Memory B cell (primary cell): ENCODE data around the gene CTDSP2.

Experiments used
- ATAC-seq: fragments of 150-1000 bp; cut with Tn5 transposase; 2 replicates; pipeline ENCODE4 v1.10.0; 2021; ENCODE audit warnings: low read depth, mild to moderate bottlenecking, moderate library complexity
- DNase-seq, 2 donors: peaks; one replicate each; pipeline ENCODE4 v3.0.0; 2022; ENCODE audit warnings: low spot score in 2 of 2
- H3K27ac Mint-ChIP-seq: one replicate; pipeline ENCODE4 v1.8.0; 2022; ENCODE audit warnings: mild to moderate bottlenecking, moderate library complexity, mixed read lengths
- H3K27me3 Mint-ChIP-seq: one replicate; pipeline ENCODE4 v1.8.0; 2022; ENCODE audit warnings: mixed read lengths
- H3K36me3 Mint-ChIP-seq: one replicate; pipeline ENCODE4 v1.8.0; 2022; ENCODE audit warnings: mild to moderate bottlenecking, mixed read lengths
- H3K4me1 Mint-ChIP-seq: one replicate; pipeline ENCODE4 v1.8.0; 2022; ENCODE audit warnings: mixed read lengths
- H3K4me3 Mint-ChIP-seq: one replicate; pipeline ENCODE4 v1.8.0; 2022; ENCODE audit warnings: mild to moderate bottlenecking, moderate library complexity, mixed read lengths
- H3K9me3 Mint-ChIP-seq: one replicate; pipeline ENCODE4 v1.8.0; 2022; ENCODE audit warnings: mixed read lengths

Gene CTDSP2

DNA sequence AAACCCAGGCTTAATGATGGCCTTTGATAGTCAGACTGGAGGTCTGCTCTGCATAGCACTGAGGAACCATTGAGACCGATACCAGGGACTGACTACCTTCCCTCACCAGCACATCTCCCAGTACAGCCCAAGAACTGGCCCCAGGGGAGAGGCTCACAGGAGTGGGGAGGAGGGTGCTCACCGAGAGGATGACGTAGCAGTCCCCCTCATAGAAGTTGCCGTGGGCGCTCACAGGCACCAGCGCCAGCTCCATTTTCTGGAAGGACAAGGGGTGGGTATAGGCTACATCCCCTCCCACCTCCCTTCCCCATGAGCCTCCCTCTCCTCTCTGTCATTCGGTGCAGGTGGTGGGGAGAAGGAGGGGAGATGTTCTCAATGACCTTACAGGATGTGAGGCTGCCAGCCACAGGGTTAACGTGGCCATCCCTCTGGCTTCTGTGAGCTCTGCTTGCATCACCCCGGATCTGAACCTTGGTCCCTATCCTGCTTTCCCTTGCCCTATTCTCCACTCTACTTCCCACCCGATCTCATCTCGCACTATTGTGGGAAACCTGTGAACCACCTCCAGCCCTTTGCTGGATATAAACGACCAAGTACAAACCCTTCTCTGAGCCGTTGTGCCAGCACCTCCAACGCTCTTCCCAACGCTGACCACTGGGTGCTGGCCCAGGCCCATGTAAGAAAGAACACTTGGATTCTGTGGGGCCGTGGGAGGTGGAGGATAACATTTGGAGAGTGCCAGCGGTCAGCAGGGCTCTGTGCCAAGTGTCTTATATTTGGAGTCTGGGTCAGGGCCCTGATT is 32.4 kb downstream of the CTDSP2 start:
- H3K9me3 Mint-ChIP-seq, result no peaks in the 10 kb centered on the region
- peaks cover 1% of the 10 kb centered on the region for H3K36me3 Mint-ChIP-seq
- H3K27me3 Mint-ChIP-seq, result no peaks in the 10 kb centered on the region
- ATAC-seq (no peak), DNase-seq (no peak)
- no peak overlapping the region for H3K4me3 Mint-ChIP-seq
- H3K27ac Mint-ChIP-seq, result no peak overlapping the region
- H3K4me1 Mint-ChIP-seq, result peaks cover 3% of the 10 kb centered on the region

DNA sequence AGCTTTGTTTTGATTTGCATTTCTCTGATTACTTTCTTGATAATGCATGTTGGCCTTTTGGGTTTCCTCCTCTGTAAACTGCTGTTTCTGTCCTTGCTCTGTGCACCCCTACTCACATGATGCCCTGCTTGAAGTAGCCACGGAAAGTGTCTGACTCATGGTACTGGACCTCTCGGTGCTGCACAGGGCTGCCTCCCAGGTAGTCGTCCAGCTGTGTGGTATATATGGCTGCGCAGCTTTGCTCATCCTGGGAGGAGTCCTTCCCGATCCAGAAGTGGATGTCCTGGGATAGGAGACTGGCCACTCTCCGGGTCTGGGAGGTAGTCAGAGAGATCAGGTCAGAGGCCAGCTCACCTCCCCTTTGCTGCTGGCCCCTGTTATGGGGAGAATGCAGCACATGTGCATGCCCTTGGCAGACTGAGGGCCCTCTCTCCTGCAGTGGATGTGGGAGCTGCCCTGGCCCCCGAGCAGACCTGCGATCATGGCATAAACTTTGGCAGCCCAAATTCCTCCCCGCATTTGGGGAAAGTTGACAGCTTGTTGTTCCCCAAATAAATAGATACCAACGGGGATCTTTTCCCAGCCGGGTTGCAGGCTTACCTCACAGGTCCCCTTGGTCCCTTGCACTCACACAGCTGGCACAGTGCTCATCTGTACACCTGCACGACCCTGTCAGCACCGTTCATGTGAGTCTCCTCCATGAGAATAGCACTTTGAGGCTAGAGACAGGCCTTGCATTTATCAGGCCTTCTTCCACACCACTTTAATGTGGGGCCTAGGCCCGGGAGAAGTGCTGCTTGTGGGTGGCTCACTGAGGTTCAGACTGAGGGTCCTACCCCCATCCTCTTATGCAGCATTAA is 33.2 kb downstream of the CTDSP2 start:
- Mint-ChIP-seq H3K36me3 (peaks cover 1% of the 10 kb centered on the region), H3K4me3 (no peak overlapping the region), H3K27me3 (no peaks in the 10 kb centered on the region), H3K4me1 (no peaks in the 10 kb centered on the region), H3K9me3 (no peaks in the 10 kb centered on the region), H3K27ac (no peak overlapping the region)
- DNase-seq (no peak), ATAC-seq (no peak)

DNA sequence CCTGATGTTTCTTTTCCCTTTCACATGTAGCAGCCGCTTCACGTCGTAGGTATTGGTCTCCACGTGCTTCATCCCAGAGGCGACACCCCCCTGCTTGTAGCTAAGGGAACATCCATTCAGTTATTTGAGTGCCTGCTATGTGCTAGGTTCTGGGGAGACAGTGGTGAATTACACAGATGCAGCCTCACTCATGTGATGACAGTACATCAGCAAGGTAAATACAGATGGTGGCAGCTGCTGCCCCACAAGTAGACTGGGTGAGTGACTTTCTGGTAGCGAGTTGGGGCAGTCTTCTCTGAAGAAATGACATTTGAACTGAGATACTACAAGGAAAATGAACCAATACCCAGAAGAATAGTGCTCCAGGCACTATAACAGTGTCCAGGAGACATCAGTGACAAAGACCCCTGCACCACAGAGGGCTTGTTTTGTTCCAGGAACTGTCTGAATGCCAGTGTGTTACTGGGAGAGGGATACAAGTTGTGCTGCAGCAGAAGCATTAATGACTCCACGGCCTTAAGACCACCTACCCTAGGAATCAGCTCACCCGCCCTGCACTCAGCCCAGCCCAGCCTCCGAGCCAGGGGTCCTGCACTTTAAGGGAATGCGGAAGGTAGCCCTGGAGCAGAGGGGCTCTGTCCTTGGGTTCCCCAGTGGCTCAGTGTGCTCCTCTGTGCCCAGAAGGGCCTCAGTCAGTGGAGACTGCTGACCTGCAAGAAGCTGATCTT is 35.3 kb downstream of the CTDSP2 start:
- DNase-seq (no peak), ATAC-seq (no peak)
- H3K4me1 Mint-ChIP-seq, result no peaks in the 10 kb centered on the region
- H3K36me3 Mint-ChIP-seq, result peaks cover 1% of the 10 kb centered on the region
- H3K4me3 Mint-ChIP-seq, result no peak overlapping the region
- no peak overlapping the region for H3K27ac Mint-ChIP-seq
- no peaks in the 10 kb centered on the region for H3K9me3 Mint-ChIP-seq
- no peaks in the 10 kb centered on the region for H3K27me3 Mint-ChIP-seq

DNA sequence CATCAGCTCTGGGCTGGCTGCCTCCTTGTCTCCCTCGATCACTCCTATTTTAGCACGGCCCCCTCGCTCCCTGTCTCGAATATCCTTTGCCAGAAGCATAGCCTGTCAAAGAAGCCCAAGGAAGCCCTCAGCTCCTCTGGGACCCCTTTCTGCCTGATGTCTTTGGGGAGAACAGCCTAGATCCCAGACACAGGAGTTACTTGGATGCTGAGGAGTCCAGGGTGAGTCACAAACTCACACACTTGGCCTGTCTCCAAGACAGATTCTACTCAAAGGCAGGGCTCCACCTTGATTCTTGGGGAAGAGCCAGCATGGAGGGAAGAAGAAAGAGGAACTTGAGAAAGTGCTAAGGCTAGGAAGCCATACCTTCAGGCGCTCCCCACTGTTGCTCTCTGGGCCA is 36.1 kb downstream of the CTDSP2 start:
- H3K36me3 Mint-ChIP-seq, result peaks cover 1% of the 10 kb centered on the region
- H3K27ac Mint-ChIP-seq, result no peak overlapping the region
- H3K4me3 Mint-ChIP-seq, result no peak overlapping the region
- no peaks in the 10 kb centered on the region for H3K9me3 Mint-ChIP-seq
- ATAC-seq (no peak), DNase-seq (no peak)
- H3K27me3 Mint-ChIP-seq, result no peaks in the 10 kb centered on the region
- no peaks in the 10 kb centered on the region for H3K4me1 Mint-ChIP-seq

DNA sequence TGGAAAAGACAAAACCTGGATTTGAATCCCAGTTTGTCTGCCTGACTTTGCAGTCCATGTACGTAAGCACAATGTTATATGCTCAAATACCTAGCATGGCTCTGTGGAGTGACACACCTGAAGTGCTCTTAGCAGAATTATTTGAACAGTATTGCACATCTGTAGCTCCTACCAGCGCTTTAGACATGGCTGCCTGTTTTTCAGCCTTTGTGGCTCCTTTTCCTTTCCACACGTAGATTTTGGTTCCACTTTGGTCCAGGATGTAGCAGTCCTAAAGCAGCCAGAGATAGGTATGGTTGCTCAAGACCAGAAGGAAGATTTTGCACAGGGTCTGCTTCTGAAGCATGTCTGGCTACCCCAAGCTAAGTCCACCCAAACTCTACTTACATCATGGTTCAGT is 37.1 kb downstream of the CTDSP2 start:
- Mint-ChIP-seq H3K36me3 (peaks cover 1% of the 10 kb centered on the region), H3K4me3 (no peak overlapping the region), H3K27me3 (no peaks in the 10 kb centered on the region), H3K9me3 (no peaks in the 10 kb centered on the region), H3K4me1 (no peaks in the 10 kb centered on the region), H3K27ac (no peak overlapping the region)
- ATAC-seq, result no peak
- no peak for DNase-seq

DNA sequence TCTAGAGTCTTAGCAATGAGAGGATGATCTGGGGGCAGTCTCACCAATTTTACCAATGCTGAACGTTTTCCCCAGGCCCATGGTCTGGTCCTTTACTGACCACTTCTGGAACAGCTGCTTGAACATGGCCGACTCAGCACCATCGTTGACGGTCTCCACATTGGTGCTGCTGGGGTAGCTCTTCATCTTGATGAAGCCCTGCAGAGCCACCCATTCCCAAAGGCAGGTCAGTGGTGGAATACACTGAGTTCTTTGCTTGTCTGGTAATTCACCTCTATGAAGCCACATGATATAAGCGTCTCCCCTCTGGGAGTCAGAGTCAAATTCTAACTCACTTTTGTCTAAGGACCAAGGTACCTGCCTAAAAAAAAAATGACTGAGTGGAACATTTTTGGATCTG is 38.2 kb downstream of the CTDSP2 start:
- Mint-ChIP-seq H3K27me3 (no peaks in the 10 kb centered on the region), H3K36me3 (peaks cover 1% of the 10 kb centered on the region), H3K27ac (no peak overlapping the region), H3K4me1 (no peaks in the 10 kb centered on the region), H3K4me3 (no peak overlapping the region), H3K9me3 (no peaks in the 10 kb centered on the region)
- ATAC-seq (no peak), DNase-seq (no peak)

DNA sequence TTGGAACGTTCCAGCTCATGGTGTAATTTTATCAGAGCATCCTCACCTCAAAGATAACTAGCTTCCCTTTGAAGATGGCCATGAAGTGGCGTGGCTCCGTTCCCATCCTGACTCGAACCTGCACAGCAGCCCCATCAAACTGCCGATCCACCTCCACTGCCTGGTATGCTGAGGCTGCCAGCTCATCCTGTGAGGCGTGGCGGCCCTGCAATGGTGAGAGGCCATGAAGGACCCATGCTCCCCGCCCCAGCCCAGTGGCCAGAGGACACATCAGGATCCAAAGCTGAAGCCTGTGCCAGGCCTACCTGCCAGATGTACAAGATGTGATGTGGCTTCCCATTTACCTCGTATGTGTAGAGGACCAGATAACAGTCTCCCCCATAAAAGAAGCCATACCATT is 39.2 kb downstream of the CTDSP2 start:
- Mint-ChIP-seq H3K4me3 (no peak overlapping the region), H3K27ac (no peak overlapping the region), H3K4me1 (no peaks in the 10 kb centered on the region), H3K9me3 (no peaks in the 10 kb centered on the region), H3K27me3 (no peaks in the 10 kb centered on the region), H3K36me3 (no peaks in the 10 kb centered on the region)
- DNase-seq, result no peak
- no peak for ATAC-seq

DNA sequence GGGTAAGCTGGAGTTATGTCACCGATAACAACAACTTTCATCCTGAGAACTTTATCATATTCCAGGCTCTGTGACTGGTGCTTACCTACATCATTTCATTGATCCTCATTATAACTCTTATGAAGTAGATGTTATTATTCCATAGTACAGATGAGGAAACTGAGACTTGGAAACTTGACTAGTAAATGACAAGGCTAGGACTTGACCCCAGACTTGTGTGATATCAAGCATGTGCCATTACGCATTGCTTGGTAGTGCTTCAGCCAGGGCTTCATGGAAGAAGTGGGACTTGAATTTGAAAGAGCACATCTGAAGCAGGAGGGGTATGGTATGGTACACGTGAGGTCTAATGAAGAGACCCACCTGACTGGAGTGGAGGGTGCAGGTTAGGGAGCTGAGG is 39.9 kb downstream of the CTDSP2 start:
- H3K36me3 Mint-ChIP-seq, result no peaks in the 10 kb centered on the region

DNA sequence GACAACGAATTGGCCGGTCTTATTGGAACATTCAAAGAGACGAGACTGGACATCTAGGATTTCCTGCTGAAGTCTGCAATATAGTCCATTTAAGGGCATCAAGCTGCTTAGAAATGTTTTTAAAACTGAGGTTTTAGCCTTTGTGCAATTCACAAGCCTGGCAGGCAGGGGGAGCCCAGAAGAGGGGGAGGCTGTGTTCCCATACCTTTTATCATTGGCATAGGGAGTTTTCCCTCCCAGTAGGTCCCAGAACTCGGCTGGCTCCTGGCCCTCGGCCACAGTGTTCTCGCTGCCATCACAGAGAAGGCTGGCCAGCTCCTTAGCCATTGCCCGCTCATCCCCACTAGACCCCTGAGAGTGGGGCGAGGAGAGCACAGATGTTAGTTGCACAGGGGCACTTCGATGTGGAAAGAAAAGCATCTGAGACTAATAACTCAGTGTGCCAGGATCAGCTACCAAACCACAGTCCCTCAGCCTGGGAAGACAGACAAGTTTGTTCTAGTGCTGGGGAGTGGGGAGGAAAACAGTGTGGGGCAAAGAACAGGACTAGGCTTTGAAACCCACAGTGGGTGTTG is 43.1 kb downstream of the CTDSP2 start:
- H3K4me3 Mint-ChIP-seq, result no peak overlapping the region
- H3K4me1 Mint-ChIP-seq, result no peaks in the 10 kb centered on the region
- H3K27ac Mint-ChIP-seq, result no peak overlapping the region
- H3K36me3 Mint-ChIP-seq, result peaks cover 6% of the 10 kb centered on the region
- H3K27me3 Mint-ChIP-seq, result no peaks in the 10 kb centered on the region
- H3K9me3 Mint-ChIP-seq, result no peaks in the 10 kb centered on the region
- DNase-seq, result peak; percentile 16 to 19
- ATAC-seq, result no peak

More for the DNA sequence above, 39.9 kb downstream of the CTDSP2 start:
- DNase-seq (no peak), ATAC-seq (no peak)
- Mint-ChIP-seq H3K9me3 (no peaks in the 10 kb centered on the region), H3K27me3 (no peaks in the 10 kb centered on the region), H3K4me1 (no peaks in the 10 kb centered on the region), H3K4me3 (no peak overlapping the region), H3K27ac (no peak overlapping the region)

DNA sequence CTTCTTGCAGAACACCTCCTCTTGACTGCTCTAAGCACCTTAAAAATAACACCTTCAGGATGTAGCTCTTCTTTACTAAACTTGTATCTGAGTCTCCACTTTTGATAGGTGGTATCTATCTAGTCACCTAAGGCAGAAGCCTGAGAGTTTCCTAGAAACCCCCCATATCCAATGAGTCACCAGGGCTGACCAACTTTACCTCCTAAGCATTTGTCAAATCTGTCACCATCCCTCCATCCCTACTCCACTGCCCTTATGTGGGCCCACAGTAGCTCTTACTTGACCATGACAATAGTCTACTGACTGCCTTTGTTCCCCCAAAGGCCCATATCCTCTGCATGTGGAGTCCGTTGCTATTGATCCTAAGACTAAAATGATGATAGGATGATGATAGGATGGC is 43.9 kb downstream of the CTDSP2 start:
- no peak overlapping the region for H3K27ac Mint-ChIP-seq
- peaks cover 9% of the 10 kb centered on the region for H3K36me3 Mint-ChIP-seq
- no peak overlapping the region for H3K4me3 Mint-ChIP-seq
- H3K9me3 Mint-ChIP-seq, result no peaks in the 10 kb centered on the region
- no peaks in the 10 kb centered on the region for H3K27me3 Mint-ChIP-seq
- DNase-seq (no peak), ATAC-seq (no peak)
- H3K4me1 Mint-ChIP-seq, result no peaks in the 10 kb centered on the region

DNA sequence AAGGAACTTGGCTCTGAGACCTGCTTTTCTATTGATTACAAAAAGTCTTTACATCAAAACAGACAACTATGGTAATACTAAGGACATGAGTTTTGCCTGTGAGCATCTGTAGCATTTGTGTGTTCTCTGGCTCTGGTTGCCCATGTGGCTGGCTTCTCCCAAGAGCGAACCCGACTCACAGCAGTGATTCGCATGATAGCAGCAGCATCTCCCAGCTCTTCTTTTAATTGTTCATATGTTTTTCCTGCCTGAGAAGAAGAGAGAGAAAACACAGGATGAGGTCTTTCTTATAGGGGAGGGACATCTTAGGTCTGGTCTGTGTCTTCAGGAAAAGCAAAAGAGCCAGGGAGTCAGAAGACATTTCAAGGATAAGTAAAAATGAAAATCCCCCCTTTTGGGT is 45.6 kb downstream of the CTDSP2 start:
- Mint-ChIP-seq H3K36me3 (peaks cover 13% of the 10 kb centered on the region), H3K4me1 (no peaks in the 10 kb centered on the region), H3K27me3 (no peaks in the 10 kb centered on the region), H3K9me3 (no peaks in the 10 kb centered on the region), H3K27ac (no peak overlapping the region), H3K4me3 (no peak overlapping the region)
- ATAC-seq (no peak), DNase-seq (no peak)

DNA sequence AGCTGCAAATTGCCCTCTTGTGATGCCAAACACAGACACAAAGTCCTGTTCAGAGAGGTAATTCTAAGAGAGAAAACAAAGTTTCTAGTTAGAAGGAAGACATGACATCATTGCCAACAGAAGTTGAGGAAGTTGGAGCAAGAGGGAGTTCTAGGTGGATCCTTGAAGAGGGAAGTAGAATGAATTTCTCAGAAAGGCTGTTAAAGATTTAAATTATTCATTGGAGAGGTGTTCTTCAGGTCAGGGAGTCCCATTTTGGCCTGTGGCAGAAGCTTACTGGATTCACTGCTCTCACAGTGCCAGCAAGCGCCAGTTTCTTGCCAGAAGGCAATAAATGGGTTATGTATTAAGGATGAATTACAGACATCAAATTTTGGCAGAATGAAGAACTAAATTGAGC is 48.6 kb downstream of the CTDSP2 start:
- H3K4me3 Mint-ChIP-seq, result no peak overlapping the region
- no peak for ATAC-seq
- no peaks in the 10 kb centered on the region for H3K9me3 Mint-ChIP-seq
- H3K4me1 Mint-ChIP-seq, result no peaks in the 10 kb centered on the region
- H3K36me3 Mint-ChIP-seq, result peaks cover 20% of the 10 kb centered on the region
- H3K27me3 Mint-ChIP-seq, result no peaks in the 10 kb centered on the region
- H3K27ac Mint-ChIP-seq, result peak overlapping the region; percentile 37
- no peak for DNase-seq

DNA sequence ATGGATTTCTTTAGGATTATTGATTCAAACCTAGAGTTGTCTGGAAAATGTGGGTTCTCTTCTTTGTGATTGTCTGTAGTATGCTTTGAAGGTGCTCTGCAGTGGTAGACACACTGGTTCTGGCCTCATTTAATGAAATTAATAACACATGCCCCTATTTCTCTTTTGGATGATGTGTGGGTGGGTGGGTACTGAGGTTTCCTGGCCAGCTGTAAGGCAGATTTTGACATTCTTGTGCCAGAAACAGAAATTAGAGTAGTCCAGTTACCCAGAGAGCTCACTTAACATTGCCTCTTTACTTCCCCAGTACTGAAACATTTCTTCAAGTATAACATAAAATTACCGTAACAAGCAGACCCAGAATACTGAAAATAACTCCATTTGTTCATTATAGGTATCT is 49.5 kb downstream of the CTDSP2 start:
- no peaks in the 10 kb centered on the region for H3K9me3 Mint-ChIP-seq
- H3K4me3 Mint-ChIP-seq, result no peak overlapping the region
- DNase-seq (no peak), ATAC-seq (no peak)
- H3K27me3 Mint-ChIP-seq, result no peaks in the 10 kb centered on the region
- H3K4me1 Mint-ChIP-seq, result no peaks in the 10 kb centered on the region
- H3K36me3 Mint-ChIP-seq, result peaks cover 24% of the 10 kb centered on the region
- no peak overlapping the region for H3K27ac Mint-ChIP-seq

DNA sequence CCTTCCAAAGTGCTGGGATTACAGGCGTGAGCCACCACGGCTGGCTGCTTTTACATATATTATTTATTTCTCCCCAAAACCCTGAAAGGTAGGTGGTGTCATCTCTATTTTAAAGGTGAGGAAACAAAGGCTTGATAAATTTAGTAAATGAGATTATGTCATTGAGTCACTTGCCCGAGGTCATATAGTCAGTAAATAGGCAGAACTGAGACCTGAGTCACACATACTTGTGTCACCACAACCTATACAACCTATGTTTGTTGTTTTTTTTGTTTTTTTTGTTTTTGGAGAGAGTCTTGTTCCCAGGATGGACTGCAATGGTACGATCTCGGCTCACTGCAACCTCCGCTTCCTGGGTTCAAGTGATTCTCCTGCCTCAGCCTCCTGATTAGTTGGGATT is 51.2 kb downstream of the CTDSP2 start:
- H3K9me3 Mint-ChIP-seq, result no peaks in the 10 kb centered on the region
- ATAC-seq (no peak), DNase-seq (no peak)
- no peak overlapping the region for H3K4me3 Mint-ChIP-seq
- H3K27ac Mint-ChIP-seq, result no peak overlapping the region
- H3K27me3 Mint-ChIP-seq, result no peaks in the 10 kb centered on the region
- no peaks in the 10 kb centered on the region for H3K4me1 Mint-ChIP-seq
- H3K36me3 Mint-ChIP-seq, result peaks cover 22% of the 10 kb centered on the region
